ENCODE results near the gene COL11A2. TPM values are rescaled to one million over a fixed set of nuclear protein-coding genes. Genes with fewer than 3 reads are reported as not detected.
A peak's percentile ranks its signal among the peaks of the same experiment; 100 is the strongest.

The COL11A2 gene
- total and polyA plus RNA-seq, 2 of the 13 experiments (the other 11 are each of a cell fraction or from before 2014, with no cell fraction given), result 0.55 TPM

GRCh38 chr6:33198159-33198852, 6.0 kb upstream of the COL11A2 start (continued):
- TF ChIP-seq, protein P1, sequence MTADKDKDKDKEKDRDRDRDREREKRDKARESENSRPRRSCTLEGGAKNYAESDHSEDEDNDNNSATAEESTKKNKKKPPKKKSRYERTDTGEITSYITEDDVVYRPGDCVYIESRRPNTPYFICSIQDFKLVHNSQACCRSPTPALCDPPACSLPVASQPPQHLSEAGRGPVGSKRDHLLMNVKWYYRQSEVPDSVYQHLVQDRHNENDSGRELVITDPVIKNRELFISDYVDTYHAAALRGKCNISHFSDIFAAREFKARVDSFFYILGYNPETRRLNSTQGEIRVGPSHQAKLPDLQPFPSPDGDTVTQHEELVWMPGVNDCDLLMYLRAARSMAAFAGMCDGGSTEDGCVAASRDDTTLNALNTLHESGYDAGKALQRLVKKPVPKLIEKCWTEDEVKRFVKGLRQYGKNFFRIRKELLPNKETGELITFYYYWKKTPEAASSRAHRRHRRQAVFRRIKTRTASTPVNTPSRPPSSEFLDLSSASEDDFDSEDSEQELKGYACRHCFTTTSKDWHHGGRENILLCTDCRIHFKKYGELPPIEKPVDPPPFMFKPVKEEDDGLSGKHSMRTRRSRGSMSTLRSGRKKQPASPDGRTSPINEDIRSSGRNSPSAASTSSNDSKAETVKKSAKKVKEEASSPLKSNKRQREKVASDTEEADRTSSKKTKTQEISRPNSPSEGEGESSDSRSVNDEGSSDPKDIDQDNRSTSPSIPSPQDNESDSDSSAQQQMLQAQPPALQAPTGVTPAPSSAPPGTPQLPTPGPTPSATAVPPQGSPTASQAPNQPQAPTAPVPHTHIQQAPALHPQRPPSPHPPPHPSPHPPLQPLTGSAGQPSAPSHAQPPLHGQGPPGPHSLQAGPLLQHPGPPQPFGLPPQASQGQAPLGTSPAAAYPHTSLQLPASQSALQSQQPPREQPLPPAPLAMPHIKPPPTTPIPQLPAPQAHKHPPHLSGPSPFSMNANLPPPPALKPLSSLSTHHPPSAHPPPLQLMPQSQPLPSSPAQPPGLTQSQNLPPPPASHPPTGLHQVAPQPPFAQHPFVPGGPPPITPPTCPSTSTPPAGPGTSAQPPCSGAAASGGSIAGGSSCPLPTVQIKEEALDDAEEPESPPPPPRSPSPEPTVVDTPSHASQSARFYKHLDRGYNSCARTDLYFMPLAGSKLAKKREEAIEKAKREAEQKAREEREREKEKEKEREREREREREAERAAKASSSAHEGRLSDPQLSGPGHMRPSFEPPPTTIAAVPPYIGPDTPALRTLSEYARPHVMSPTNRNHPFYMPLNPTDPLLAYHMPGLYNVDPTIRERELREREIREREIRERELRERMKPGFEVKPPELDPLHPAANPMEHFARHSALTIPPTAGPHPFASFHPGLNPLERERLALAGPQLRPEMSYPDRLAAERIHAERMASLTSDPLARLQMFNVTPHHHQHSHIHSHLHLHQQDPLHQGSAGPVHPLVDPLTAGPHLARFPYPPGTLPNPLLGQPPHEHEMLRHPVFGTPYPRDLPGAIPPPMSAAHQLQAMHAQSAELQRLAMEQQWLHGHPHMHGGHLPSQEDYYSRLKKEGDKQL (CRISPR knock-in tag; IDR thresholded peaks at IDR 0.05; ENCODE audit: low read depth), result peak; percentile 87; the same call in 1 of the 2 replicates
- no peak for TF ChIP-seq ZNF562 (CRISPR knock-in tag; IDR thresholded peaks at IDR 0.05; ENCODE audit: borderline replicate concordance)
- TF ChIP-seq, protein P2, sequence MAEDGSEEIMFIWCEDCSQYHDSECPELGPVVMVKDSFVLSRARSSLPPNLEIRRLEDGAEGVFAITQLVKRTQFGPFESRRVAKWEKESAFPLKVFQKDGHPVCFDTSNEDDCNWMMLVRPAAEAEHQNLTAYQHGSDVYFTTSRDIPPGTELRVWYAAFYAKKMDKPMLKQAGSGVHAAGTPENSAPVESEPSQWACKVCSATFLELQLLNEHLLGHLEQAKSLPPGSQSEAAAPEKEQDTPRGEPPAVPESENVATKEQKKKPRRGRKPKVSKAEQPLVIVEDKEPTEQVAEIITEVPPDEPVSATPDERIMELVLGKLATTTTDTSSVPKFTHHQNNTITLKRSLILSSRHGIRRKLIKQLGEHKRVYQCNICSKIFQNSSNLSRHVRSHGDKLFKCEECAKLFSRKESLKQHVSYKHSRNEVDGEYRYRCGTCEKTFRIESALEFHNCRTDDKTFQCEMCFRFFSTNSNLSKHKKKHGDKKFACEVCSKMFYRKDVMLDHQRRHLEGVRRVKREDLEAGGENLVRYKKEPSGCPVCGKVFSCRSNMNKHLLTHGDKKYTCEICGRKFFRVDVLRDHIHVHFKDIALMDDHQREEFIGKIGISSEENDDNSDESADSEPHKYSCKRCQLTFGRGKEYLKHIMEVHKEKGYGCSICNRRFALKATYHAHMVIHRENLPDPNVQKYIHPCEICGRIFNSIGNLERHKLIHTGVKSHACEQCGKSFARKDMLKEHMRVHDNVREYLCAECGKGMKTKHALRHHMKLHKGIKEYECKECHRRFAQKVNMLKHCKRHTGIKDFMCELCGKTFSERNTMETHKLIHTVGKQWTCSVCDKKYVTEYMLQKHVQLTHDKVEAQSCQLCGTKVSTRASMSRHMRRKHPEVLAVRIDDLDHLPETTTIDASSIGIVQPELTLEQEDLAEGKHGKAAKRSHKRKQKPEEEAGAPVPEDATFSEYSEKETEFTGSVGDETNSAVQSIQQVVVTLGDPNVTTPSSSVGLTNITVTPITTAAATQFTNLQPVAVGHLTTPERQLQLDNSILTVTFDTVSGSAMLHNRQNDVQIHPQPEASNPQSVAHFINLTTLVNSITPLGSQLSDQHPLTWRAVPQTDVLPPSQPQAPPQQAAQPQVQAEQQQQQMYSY (CRISPR knock-in tag; IDR thresholded peaks at IDR 0.05), result peak; percentile 76
- TF ChIP-seq ZNF672 (CRISPR knock-in tag; IDR thresholded peaks at IDR 0.05), result 0 out of 2 replicates have a peak, but pooled peaks have one; percentile 73
- TF ChIP-seq ZNF749 (CRISPR knock-in tag; IDR thresholded peaks at IDR 0.05; ENCODE audit: borderline replicate concordance), result no peak
- TF ChIP-seq SAP130 (CRISPR knock-in tag; IDR thresholded peaks at IDR 0.05; ENCODE audit: low read depth), result peak; percentile 98
- TF ChIP-seq FOXK1 (CRISPR knock-in tag; IDR thresholded peaks at IDR 0.05; ENCODE audit: borderline replicate concordance, low read depth), result peak; percentile 97
- no peak for TF ChIP-seq DZIP1 (CRISPR knock-in tag; IDR thresholded peaks at IDR 0.05)
- peak; percentile 37; the same call in 1 of the 2 replicates for TF ChIP-seq ZNF761 (CRISPR knock-in tag; conservative IDR thresholded peaks at IDR 0.05)
- peak; percentile 72; the same call in 1 of the 2 replicates for TF ChIP-seq HOXA5 (CRISPR knock-in tag; IDR thresholded peaks at IDR 0.05)
- TF ChIP-seq, protein P3, sequence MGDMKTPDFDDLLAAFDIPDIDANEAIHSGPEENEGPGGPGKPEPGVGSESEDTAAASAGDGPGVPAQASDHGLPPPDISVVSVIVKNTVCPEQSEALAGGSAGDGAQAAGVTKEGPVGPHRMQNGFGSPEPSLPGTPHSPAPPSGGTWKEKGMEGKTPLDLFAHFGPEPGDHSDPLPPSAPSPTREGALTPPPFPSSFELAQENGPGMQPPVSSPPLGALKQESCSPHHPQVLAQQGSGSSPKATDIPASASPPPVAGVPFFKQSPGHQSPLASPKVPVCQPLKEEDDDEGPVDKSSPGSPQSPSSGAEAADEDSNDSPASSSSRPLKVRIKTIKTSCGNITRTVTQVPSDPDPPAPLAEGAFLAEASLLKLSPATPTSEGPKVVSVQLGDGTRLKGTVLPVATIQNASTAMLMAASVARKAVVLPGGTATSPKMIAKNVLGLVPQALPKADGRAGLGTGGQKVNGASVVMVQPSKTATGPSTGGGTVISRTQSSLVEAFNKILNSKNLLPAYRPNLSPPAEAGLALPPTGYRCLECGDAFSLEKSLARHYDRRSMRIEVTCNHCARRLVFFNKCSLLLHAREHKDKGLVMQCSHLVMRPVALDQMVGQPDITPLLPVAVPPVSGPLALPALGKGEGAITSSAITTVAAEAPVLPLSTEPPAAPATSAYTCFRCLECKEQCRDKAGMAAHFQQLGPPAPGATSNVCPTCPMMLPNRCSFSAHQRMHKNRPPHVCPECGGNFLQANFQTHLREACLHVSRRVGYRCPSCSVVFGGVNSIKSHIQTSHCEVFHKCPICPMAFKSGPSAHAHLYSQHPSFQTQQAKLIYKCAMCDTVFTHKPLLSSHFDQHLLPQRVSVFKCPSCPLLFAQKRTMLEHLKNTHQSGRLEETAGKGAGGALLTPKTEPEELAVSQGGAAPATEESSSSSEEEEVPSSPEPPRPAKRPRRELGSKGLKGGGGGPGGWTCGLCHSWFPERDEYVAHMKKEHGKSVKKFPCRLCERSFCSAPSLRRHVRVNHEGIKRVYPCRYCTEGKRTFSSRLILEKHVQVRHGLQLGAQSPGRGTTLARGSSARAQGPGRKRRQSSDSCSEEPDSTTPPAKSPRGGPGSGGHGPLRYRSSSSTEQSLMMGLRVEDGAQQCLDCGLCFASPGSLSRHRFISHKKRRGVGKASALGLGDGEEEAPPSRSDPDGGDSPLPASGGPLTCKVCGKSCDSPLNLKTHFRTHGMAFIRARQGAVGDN (CRISPR knock-in tag; IDR thresholded peaks at IDR 0.05), result peak; percentile 57; the same call in 1 of the 2 replicates
- no peak for TF ChIP-seq POLR2AphosphoS2 (IDR thresholded peaks at IDR 0.05; ENCODE audit: low read depth, low read length)
